ENCODE results near the gene FSTL5.

GRCh38 chr4:161651586-161651985 is 512.2 kb downstream of the FSTL5 start:
- TF ChIP-seq POLR2A (IDR thresholded peaks at IDR 0.05) (no peak), CTCF (IDR thresholded peaks at IDR 0.05) (no peak), EP300 (IDR thresholded peaks at IDR 0.05) (no peak)
